HL-60 (cell line): Measurements from ENCODE around the gene VWA5A.

Experiments used
- CTCF ChIP-seq: IDR thresholded peaks from one replicate; pipeline ENCODE4 v1.5.1; 2011; ENCODE audit warnings: low read length, control low read depth, inconsistent platforms; ENCODE audit not compliant: insufficient read depth
- GABPA ChIP-seq: IDR thresholded peaks from 2 replicates; pipeline ENCODE4 v1.6.1; 2012; ENCODE audit warnings: low read depth
- POLR2AphosphoS5 ChIP-seq: IDR thresholded peaks from 2 replicates; pipeline ENCODE4 v1.6.1; 2012; ENCODE audit warnings: low read depth
- REST ChIP-seq: IDR thresholded peaks from 2 replicates; pipeline ENCODE4 v1.6.1; 2012; ENCODE audit warnings: low read depth; ENCODE audit not compliant: insufficient replicate concordance
- SPI1 ChIP-seq: IDR thresholded peaks from 2 replicates; pipeline ENCODE4 v1.6.1; 2012; ENCODE audit warnings: low read depth, mild to moderate bottlenecking, borderline replicate concordance

- TF ChIP-seq CTCF, result no peak
- no peak for TF ChIP-seq POLR2AphosphoS5
- no peak for TF ChIP-seq GABPA
- TF ChIP-seq SPI1, result no peak
- TF ChIP-seq REST, result no peak
Measured at GRCh38 chr11:124085583-124085982, 29.7 kb upstream of the VWA5A start.
